Neural crest cell (in vitro differentiated cells): ENCODE measurements around the gene SEPTIN5. TPM values are rescaled to one million over a fixed set of nuclear protein-coding genes. Genes with fewer than 3 reads are reported as not detected.
A peak's percentile ranks its signal among the peaks of the same experiment; 100 is the strongest.

ENCODE experiments used
- DNase-seq: peaks from one replicate; pipeline ENCODE4 v3.0.0; 2021; ENCODE audit warnings: low read depth, mixed read lengths, low spot score
- H3K27ac Mint-ChIP-seq: one replicate; pipeline ENCODE4 v1.8.0; 2021; ENCODE audit warnings: mild to moderate bottlenecking, mixed read lengths; ENCODE audit not compliant: unreplicated experiment
- H3K27me3 Mint-ChIP-seq: 2 replicates; pipeline ENCODE4 v1.8.0; 2021; ENCODE audit warnings: low read depth, mild to moderate bottlenecking, mixed read lengths
- H3K36me3 Mint-ChIP-seq: 2 replicates; pipeline ENCODE4 v1.8.0; 2021; ENCODE audit warnings: low read depth, mild to moderate bottlenecking, mixed read lengths
- H3K4me1 Mint-ChIP-seq: 2 replicates; pipeline ENCODE4 v1.8.0; 2021; ENCODE audit warnings: mixed read lengths
- H3K4me3 Mint-ChIP-seq: one replicate; pipeline ENCODE4 v1.8.0; 2021; ENCODE audit warnings: mild to moderate bottlenecking, mixed read lengths
- H3K9me3 Mint-ChIP-seq: 2 replicates; pipeline ENCODE4 v1.8.0; 2021; ENCODE audit warnings: mixed read lengths
- total RNA-seq: library from RNA; stranded (reverse); gene quantifications from 2 replicates; pipeline ENCODE4 v1.2.1, GENCODE V29; 2021
- TF ChIP-seq, protein P1 (sequence below): fragments of 200-600 bp; sonication (generic); conservative IDR thresholded peaks from 2 replicates; pipeline ENCODE4 v1.5.0; 2021; ENCODE audit warnings: antibody characterized with exemption, mild to moderate bottlenecking

Gene SEPTIN5
- total RNA-seq, 1 donor from 2014 or later, result 30.2 TPM

DNA sequence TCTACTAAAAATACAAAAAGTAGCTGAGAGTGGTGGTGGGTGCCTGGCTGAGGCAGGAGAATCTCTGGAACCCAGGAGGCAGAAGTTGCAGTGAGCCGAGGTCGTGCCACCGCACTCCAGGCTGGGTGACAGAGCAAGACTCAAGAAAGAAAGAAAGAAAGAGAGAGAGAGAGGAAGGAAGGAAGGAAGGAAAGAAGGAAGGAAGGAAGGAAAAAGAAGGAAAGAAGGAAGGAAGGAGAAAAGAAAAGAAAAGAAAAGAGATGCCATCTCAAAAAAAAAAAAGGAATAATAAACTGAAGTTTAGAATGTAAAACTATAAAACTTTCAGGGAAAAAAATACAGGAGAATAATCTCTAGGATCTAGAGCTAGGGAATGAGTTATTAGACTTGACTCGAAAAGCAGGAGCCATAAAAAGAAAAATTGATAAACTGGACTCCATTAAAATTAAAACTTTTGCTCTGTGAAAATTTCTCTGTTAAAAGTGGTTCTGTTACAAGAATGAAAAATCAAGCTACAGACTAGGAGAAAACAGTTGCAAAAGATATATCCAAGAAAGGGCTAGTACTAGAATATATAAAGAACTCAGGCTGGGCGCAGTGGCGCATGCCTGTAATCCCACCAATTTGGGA, 13.4 kb upstream of the SEPTIN5 start:
- H3K4me3 Mint-ChIP-seq, result no peak overlapping the region
- no peak for DNase-seq
- H3K27me3 Mint-ChIP-seq, result peaks cover 6% of the 10 kb centered on the region
- H3K27ac Mint-ChIP-seq, result no peak overlapping the region
- no peaks in the 10 kb centered on the region for H3K9me3 Mint-ChIP-seq
- no peaks in the 10 kb centered on the region for H3K36me3 Mint-ChIP-seq
- peaks cover 3% of the 10 kb centered on the region for H3K4me1 Mint-ChIP-seq
- TF ChIP-seq, protein P1, sequence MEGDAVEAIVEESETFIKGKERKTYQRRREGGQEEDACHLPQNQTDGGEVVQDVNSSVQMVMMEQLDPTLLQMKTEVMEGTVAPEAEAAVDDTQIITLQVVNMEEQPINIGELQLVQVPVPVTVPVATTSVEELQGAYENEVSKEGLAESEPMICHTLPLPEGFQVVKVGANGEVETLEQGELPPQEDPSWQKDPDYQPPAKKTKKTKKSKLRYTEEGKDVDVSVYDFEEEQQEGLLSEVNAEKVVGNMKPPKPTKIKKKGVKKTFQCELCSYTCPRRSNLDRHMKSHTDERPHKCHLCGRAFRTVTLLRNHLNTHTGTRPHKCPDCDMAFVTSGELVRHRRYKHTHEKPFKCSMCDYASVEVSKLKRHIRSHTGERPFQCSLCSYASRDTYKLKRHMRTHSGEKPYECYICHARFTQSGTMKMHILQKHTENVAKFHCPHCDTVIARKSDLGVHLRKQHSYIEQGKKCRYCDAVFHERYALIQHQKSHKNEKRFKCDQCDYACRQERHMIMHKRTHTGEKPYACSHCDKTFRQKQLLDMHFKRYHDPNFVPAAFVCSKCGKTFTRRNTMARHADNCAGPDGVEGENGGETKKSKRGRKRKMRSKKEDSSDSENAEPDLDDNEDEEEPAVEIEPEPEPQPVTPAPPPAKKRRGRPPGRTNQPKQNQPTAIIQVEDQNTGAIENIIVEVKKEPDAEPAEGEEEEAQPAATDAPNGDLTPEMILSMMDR, result no peak

DNA sequence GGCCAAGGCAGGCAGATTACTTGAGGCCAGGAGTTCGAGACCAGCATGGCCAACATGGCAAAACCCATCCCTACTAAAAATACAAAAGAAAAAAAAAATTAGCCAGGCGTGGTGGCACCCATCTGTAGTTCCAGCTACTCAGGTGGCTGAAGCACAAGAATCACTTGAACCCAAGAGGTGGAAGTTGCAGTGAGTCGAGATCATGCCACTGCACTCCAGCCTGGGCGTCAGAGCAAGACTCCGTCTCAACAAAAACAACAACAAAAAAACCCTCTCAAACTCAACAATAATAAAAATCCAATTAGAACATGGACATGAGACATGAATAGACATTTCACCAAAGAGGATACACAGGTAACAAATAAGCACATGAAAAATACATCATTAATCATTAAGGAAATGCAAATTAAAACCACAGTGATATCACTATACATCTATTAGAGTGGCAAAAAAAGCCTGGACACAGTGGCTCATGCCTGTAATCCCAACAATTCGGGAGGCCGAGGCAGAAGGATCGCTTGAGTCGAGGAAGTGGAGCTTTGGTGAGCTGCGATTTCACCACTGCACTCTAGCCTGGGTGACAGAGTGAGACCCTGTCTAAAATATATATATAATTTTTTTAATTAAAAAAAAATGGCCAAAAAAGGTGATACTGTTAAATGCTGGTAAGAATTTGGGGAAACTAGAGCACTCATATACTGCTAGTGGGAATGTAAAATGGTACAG, 12.7 kb upstream of the SEPTIN5 start:
- TF ChIP-seq, protein P1, result no peak
- peak overlapping the region; percentile 12 for H3K27ac Mint-ChIP-seq
- no peaks in the 10 kb centered on the region for H3K36me3 Mint-ChIP-seq
- H3K4me1 Mint-ChIP-seq, result peaks cover 3% of the 10 kb centered on the region
- H3K27me3 Mint-ChIP-seq, result peaks cover 6% of the 10 kb centered on the region
- H3K9me3 Mint-ChIP-seq, result no peaks in the 10 kb centered on the region
- DNase-seq, result no peak
- H3K4me3 Mint-ChIP-seq, result no peak overlapping the region

DNA sequence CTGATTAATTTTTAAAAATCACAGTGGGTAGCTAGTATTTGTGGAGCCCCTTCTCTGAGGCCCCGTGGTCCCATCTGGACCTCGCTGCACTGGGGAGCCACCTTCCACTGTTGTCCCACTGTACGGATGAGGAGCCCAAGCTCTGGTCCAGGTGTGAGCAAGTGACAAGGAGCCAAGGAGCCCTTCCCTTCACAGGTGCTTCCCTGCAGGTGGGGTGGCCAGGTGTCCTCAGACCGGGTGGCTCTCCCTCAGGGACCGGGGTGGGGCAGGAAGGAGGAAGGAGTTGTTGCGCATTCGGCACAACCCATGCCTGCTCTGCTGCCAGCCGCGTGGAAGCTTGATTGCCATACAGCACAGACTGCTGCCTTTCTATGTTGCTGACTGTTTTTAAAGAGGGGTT, 10.4 kb upstream of the SEPTIN5 start:
- Mint-ChIP-seq H3K9me3 (no peaks in the 10 kb centered on the region), H3K36me3 (no peaks in the 10 kb centered on the region), H3K27me3 (peaks cover 6% of the 10 kb centered on the region), H3K27ac (no peak overlapping the region), H3K4me1 (peaks cover 3% of the 10 kb centered on the region), H3K4me3 (no peak overlapping the region)
- TF ChIP-seq, protein P1, result no peak
- DNase-seq, result no peak

DNA sequence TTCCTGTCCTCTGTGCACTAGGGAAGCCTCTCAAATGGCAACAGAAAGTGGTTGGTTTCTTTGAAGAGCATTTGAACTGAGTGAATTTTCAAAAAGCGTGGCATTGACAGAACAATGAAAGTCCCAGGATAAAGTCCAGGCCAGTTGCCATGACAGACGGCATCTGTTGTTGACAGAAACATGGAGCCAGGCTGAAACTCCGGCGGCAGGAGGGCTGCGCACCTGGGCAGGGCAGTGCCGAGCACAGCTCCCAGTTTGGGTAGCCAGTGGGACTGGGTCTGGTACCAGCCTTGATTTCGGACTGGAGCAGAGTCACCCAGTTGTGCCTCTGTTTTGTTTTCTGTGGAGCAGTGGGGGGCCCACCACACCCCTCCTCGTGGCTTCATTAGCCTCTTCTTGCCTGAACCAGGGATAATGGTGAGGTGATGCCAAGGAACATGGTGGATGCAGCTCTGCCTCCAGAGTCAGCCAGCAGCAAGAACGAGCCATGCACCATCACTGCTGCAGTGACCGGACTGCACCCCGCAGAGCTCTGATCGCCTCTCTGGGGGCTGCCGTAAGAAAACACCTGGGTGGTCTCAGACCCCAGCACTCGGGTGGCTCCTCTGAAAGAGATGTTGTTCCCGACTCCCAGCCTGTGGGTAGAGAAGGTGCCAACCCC, 9.8 kb upstream of the SEPTIN5 start:
- TF ChIP-seq, protein P1, result no peak
- H3K27me3 Mint-ChIP-seq, result peaks cover 9% of the 10 kb centered on the region
- peaks cover 4% of the 10 kb centered on the region for H3K4me1 Mint-ChIP-seq
- no peak overlapping the region for H3K4me3 Mint-ChIP-seq
- H3K27ac Mint-ChIP-seq, result no peak overlapping the region
- H3K9me3 Mint-ChIP-seq, result no peaks in the 10 kb centered on the region
- no peaks in the 10 kb centered on the region for H3K36me3 Mint-ChIP-seq
- no peak for DNase-seq

DNA sequence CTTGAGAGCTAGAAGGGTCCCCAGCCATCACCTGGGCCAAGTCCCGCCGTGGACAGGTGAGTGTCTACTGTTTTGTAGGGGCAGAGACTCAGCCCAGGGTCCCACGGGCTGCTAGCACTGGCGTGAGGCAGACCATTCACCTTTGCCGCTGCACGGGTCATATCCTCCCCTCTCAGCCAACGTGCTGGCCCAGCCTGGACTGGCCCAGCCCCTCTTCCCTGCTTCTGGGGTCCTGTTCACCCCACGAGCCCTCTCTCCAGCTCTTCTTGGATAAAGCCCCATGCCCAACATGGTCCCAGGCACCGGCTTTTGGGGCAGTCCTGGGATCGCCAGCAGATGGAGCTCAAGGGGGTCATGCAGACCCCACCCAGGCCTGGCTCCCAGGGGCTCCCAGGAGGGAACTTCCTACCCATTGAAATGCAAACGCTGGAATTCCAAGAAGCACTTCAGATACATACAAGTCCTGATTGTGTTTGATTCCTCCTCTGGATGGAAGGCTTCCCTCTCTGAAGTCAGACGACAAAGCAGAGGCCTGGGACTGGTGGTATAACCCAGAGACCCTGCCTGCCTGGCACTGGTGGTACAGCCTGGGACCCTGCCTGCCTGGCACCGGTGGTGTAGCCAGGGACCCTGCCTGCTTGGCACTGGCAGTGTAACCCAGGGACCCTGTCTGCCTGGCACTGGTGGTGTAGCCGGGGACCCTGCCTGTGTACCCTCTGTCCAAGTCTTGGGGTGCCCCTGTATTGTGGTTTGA, 8.9 kb upstream of the SEPTIN5 start:
- no peak overlapping the region for H3K4me3 Mint-ChIP-seq
- peaks cover 6% of the 10 kb centered on the region for H3K4me1 Mint-ChIP-seq
- DNase-seq, result no peak
- H3K27me3 Mint-ChIP-seq, result peaks cover 9% of the 10 kb centered on the region
- no peaks in the 10 kb centered on the region for H3K9me3 Mint-ChIP-seq
- no peaks in the 10 kb centered on the region for H3K36me3 Mint-ChIP-seq
- H3K27ac Mint-ChIP-seq, result no peak overlapping the region
- TF ChIP-seq, protein P1, result peak; percentile 26
